Activated CD4-positive, alpha-beta T cell treated with anti-CD3 and anti-CD28 coated beads, Interleukin-2, amount 50 U/mL, for 16 hours (primary cell): Measurements from ENCODE around the gene CT47B1.
"Not testable (repeated sequence)": the region's sequence is repeated elsewhere in the genome, so short reads cannot be mapped to it uniquely, and the experiment has no call there.

ENCODE experiments used
- DNase-seq: peaks from one replicate; pipeline ENCODE4 v3.0.0-alpha.2; 2020

Gene CT47B1

GRCh38 chrX:120875766-120876165 lies at the start of gene CT47B1:
TSS of gene CT47B1 (minus strand) at chrX:120875866. CDS start at chrX:120875670, 196 bp downstream.
- DNase-seq = not testable (repeated sequence)

DNA sequence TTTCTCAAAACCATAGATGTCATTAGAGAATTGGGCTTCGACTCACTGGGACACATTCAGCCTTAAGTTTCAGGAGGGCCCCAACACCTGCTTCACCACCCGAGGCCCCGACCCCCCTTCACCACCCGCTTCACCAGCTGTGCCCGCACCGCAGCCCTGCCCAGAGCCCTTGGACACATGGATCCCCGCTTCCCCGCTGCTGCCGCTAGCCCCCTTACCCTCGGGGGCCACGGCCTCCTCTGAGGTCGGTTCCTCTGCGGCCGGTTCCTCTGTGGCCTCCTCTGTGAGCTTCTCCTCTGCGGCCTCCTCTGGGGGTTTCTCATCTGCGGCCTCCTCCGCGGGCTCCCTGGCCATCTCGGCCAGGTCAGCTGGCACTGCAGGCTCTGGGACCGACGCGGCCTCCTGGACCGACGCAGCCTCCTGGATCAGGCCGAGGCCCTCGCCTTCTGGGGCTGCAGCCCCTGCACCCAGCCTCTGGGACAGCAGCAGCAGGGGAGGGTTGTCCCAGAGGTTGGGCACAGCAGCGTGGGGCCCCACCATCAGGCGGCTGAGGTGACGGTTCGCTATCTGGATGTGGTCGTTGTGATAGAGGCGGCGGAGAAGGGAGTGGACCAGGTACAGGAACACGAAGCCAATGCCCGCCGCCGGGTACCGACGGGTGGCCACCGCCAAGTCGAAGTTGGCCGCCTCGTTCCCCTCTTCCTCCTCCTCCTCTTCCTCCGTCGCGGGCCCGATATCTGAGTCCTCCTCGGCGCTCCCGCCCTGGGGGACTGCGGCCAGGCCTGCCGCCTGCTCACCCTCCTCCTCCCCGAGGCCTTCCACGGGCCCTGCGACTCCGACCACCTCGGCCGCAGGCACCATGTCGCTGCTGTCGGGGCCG lies 748 bp downstream of the CT47B1 start:
- DNase-seq = no peak

GRCh38 chrX:120857240-120857639 lies 18.4 kb downstream of the CT47B1 start:
- DNase-seq = no peak

GRCh38 chrX:120840827-120841226 lies 34.8 kb downstream of the CT47B1 start:
- no peak for DNase-seq

DNA sequence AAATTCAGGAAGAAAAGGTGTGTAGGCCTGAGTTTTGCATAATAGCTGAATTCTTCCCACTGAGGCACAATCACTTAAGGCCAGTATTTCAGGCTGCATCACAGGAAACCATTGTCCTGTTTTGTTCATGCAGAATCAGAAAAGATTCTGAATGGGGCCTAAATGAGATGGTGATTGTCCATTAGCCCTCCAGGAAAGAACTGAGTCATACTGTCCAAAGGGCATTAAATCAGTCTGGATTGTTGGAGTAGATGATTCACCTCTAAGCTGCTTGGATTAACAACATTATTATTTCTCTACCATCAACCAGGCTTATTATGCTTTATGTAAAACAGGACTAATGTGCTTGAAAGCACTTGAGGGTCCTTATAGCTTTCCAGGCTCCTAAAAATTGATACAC lies 36.2 kb downstream of the CT47B1 start:
- DNase-seq = no peak

GRCh38 chrX:120827213-120827612 lies 48.5 kb downstream of the CT47B1 start:
- not testable (repeated sequence) for DNase-seq

DNA sequence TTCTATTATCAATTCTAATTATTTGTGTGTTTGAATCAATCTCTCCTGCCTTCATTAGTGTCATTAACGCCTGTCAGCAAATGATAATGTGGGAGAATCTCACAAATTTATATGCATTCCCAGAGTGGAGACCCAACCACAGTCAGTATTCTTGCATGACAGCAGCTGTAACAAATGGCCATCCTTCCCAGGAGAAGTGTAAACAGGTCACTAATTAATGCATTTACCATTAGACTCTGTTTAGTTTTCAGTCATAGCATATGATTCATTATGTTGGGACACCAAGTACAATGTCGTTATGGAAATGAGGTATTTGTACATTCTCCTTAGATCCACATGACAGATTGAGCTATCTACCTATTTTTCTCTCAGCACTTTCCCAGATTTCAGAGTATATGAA lies 50.5 kb downstream of the CT47B1 start:
- no peak for DNase-seq

DNA sequence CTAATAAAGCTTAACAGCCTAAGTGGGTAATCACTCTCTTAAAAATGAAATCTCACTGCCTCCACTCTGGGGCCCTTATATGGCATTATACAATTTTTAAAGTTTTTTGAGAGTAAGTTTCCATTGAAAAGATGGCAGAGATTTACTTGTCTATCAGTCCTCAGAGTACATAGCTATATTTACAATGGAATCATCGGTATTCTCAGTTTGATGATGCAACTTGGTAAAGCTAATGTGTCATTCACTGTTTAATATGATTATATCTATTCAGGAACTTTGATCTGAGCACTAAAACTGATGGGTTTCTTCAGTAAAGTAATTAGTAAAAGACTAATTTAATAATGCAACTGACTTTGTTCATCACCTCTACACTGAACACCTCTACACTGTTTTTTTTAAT lies 51.6 kb downstream of the CT47B1 start:
- DNase-seq = no peak

GRCh38 chrX:120823556-120823955 lies 52.1 kb downstream of the CT47B1 start:
- no peak for DNase-seq
